ENCODE results near the gene NTM. TPM values are rescaled to one million over a fixed set of nuclear protein-coding genes. Genes with fewer than 3 reads are reported as not detected.

The NTM gene
- total and polyA plus RNA-seq, 2 experiments from 2014 or later: 2.2 to 4.9 TPM

DNA sequence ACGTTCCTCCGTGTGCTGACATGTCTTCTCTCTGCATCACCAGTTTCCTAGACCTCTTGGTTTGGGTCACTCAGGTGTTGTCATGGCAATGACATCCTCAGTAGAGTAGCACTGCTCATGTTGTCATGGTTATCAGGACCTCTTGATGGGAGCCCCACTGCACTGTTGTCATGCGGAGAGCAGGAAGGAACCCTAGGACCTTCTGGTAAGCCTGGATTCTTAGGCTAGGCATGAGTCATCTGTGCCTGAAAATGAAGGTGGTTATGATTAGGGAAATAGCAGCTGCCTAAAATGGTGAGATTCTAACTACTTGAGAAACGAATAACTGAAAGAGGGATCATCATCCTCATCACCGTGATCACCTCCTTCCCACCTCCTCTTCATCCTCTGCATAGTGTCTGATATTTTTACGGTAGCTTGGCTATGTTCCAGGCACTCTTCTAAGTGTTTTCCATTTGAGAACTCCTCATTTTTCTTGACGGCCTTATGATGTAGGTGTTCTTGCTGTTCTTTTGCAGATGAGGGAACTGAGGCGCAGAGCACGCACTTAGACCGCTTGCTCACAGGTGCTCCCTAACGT, 858.4 kb downstream of the NTM start:
- no peaks in the 10 kb centered on the region for H4K20me1 ChIP-seq (ENCODE audit: insufficient read depth, poor library complexity, severe bottlenecking)
- no peak overlapping the region for H3K4me2 ChIP-seq
- H3K9me3 ChIP-seq (ENCODE audit: low read depth): no peaks in the 10 kb centered on the region
- H3K4me3 ChIP-seq: no peak overlapping the region
- 91% methylated on average over 11 of the region's 11 CpGs for WGBS (ENCODE audit: low lambda C conversion rate, missing lambda C conversion rate)
- H2AFZ ChIP-seq: no peak overlapping the region
- H3K4me1 ChIP-seq (ENCODE audit: insufficient read depth): no peaks in the 10 kb centered on the region
- no peak overlapping the region for H3K27ac ChIP-seq
- no peaks in the 10 kb centered on the region for H3K27me3 ChIP-seq
- TF ChIP-seq, protein P1, sequence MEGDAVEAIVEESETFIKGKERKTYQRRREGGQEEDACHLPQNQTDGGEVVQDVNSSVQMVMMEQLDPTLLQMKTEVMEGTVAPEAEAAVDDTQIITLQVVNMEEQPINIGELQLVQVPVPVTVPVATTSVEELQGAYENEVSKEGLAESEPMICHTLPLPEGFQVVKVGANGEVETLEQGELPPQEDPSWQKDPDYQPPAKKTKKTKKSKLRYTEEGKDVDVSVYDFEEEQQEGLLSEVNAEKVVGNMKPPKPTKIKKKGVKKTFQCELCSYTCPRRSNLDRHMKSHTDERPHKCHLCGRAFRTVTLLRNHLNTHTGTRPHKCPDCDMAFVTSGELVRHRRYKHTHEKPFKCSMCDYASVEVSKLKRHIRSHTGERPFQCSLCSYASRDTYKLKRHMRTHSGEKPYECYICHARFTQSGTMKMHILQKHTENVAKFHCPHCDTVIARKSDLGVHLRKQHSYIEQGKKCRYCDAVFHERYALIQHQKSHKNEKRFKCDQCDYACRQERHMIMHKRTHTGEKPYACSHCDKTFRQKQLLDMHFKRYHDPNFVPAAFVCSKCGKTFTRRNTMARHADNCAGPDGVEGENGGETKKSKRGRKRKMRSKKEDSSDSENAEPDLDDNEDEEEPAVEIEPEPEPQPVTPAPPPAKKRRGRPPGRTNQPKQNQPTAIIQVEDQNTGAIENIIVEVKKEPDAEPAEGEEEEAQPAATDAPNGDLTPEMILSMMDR (IDR thresholded peaks at IDR 0.05; ENCODE audit: poor library complexity): no peak
- TF ChIP-seq EZH2 (IDR thresholded peaks at IDR 0.05; ENCODE audit: borderline replicate concordance) (no peak), EZH2phosphoT487 (IDR thresholded peaks at IDR 0.05; ENCODE audit: low read depth, severe bottlenecking, unreplicated experiment) (no peak)
- DNase-seq (ENCODE audit: low spot score): no peak
- H3K9me2 ChIP-seq (replicated peaks; ENCODE audit: insufficient read depth): no peaks in the 10 kb centered on the region
- H3K36me3 ChIP-seq (replicated peaks; ENCODE audit: insufficient read depth, low read depth): no peaks in the 10 kb centered on the region
- no peaks in the 10 kb centered on the region for H3K79me2 ChIP-seq

DNA sequence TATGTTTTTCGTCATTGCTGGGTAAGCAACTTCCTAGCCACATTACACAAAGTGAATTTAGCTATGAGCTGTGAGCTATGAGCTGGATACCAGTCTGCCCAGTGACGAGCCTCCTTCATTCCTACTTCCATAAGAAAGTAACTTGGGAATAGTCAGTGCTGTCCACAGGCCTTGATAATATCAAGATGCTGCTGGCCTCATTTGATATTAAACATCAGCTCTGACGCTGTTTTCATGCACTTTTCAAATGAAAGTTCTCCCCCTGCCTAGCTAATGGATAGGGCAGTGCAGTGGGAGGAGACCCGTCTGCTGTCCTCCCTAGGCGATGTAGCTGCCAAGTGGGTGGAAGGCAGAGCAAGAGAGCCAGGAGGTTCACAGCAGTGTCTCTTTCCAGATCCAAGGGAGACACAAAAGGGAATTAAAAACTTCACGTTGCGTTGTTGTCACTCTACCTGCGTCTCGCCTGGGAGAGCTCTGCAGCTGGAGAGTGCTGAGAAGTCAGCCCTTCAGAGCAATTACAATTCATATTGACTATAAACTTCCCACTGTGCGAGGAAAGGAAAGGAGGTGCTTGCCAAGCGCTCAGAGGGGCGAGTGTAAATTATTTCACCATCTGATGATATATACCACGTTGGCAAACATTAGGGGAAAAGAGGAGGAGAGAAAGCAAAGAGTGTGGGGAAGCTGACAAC, 861.4 kb downstream of the NTM start:
- Histone ChIP-seq H3K4me2 (no peak overlapping the region), H2AFZ (no peak overlapping the region), H3K27me3 (no peaks in the 10 kb centered on the region), H3K27ac (no peak overlapping the region), H3K9me2 (replicated peaks; ENCODE audit: insufficient read depth) (no peaks in the 10 kb centered on the region), H4K20me1 (ENCODE audit: insufficient read depth, poor library complexity, severe bottlenecking) (no peaks in the 10 kb centered on the region), H3K4me3 (no peak overlapping the region), H3K4me1 (ENCODE audit: insufficient read depth) (no peaks in the 10 kb centered on the region), H3K9me3 (ENCODE audit: low read depth) (no peaks in the 10 kb centered on the region), H3K36me3 (replicated peaks; ENCODE audit: insufficient read depth, low read depth) (no peaks in the 10 kb centered on the region), H3K79me2 (no peaks in the 10 kb centered on the region)
- no peak for DNase-seq (ENCODE audit: low spot score)
- WGBS (ENCODE audit: low lambda C conversion rate, missing lambda C conversion rate): 80% methylated on average over 13 of the region's 13 CpGs
- TF ChIP-seq EZH2 (IDR thresholded peaks at IDR 0.05; ENCODE audit: borderline replicate concordance): no peak
- no peak for TF ChIP-seq EZH2phosphoT487 (IDR thresholded peaks at IDR 0.05; ENCODE audit: low read depth, severe bottlenecking, unreplicated experiment)
- TF ChIP-seq, protein P1 (IDR thresholded peaks at IDR 0.05; ENCODE audit: poor library complexity): no peak

DNA sequence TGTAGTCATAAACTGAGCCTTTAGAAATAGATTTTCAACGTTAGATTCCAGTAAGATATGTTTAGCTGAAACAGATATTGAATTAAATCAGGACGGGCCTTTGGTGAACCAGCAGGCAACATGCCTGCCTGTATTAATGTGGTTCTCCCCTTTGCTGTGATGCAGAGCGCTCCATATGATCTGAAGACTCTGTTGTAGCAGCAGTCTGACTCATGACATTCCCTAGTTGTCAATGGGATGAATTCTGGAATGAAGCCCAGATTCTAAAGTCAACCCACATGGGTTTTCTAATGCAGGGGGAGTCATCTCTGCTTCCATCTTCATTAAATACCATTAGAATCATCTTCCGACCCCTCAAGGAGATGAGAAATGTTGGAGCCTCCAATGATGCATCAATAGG, 864.5 kb downstream of the NTM start:
- H3K9me3 ChIP-seq (ENCODE audit: low read depth): no peaks in the 10 kb centered on the region
- H3K79me2 ChIP-seq: no peaks in the 10 kb centered on the region
- no peaks in the 10 kb centered on the region for H3K27me3 ChIP-seq
- H4K20me1 ChIP-seq (ENCODE audit: insufficient read depth, poor library complexity, severe bottlenecking): no peaks in the 10 kb centered on the region
- H3K4me2 ChIP-seq: no peak overlapping the region
- TF ChIP-seq EZH2 (IDR thresholded peaks at IDR 0.05; ENCODE audit: borderline replicate concordance) (no peak), EZH2phosphoT487 (IDR thresholded peaks at IDR 0.05; ENCODE audit: low read depth, severe bottlenecking, unreplicated experiment) (no peak)
- TF ChIP-seq, protein P1 (IDR thresholded peaks at IDR 0.05; ENCODE audit: poor library complexity): no peak
- no peaks in the 10 kb centered on the region for H3K9me2 ChIP-seq (replicated peaks; ENCODE audit: insufficient read depth)
- H3K4me1 ChIP-seq (ENCODE audit: insufficient read depth): no peaks in the 10 kb centered on the region
- no peak overlapping the region for H3K4me3 ChIP-seq
- no peaks in the 10 kb centered on the region for H3K36me3 ChIP-seq (replicated peaks; ENCODE audit: insufficient read depth, low read depth)
- DNase-seq (ENCODE audit: low spot score): no peak
- H2AFZ ChIP-seq: no peak overlapping the region
- WGBS (ENCODE audit: low lambda C conversion rate, missing lambda C conversion rate): 89% methylated on average over 4 of the region's 4 CpGs
- no peak overlapping the region for H3K27ac ChIP-seq

Measured in hepatocyte (in vitro differentiated cells).